HG03280 (cell line): ENCODE measurements around the gene ILDR2.

ENCODE experiments used
- ATAC-seq: cut with Tn5 transposase; IDR thresholded peaks from one replicate; pipeline ENCODE4 v1.9.1; 2021; ENCODE audit warnings: mild to moderate bottlenecking, moderate library complexity; ENCODE audit not compliant: unreplicated experiment

The ILDR2 gene, protein sequence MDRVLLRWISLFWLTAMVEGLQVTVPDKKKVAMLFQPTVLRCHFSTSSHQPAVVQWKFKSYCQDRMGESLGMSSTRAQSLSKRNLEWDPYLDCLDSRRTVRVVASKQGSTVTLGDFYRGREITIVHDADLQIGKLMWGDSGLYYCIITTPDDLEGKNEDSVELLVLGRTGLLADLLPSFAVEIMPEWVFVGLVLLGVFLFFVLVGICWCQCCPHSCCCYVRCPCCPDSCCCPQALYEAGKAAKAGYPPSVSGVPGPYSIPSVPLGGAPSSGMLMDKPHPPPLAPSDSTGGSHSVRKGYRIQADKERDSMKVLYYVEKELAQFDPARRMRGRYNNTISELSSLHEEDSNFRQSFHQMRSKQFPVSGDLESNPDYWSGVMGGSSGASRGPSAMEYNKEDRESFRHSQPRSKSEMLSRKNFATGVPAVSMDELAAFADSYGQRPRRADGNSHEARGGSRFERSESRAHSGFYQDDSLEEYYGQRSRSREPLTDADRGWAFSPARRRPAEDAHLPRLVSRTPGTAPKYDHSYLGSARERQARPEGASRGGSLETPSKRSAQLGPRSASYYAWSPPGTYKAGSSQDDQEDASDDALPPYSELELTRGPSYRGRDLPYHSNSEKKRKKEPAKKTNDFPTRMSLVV

DNA sequence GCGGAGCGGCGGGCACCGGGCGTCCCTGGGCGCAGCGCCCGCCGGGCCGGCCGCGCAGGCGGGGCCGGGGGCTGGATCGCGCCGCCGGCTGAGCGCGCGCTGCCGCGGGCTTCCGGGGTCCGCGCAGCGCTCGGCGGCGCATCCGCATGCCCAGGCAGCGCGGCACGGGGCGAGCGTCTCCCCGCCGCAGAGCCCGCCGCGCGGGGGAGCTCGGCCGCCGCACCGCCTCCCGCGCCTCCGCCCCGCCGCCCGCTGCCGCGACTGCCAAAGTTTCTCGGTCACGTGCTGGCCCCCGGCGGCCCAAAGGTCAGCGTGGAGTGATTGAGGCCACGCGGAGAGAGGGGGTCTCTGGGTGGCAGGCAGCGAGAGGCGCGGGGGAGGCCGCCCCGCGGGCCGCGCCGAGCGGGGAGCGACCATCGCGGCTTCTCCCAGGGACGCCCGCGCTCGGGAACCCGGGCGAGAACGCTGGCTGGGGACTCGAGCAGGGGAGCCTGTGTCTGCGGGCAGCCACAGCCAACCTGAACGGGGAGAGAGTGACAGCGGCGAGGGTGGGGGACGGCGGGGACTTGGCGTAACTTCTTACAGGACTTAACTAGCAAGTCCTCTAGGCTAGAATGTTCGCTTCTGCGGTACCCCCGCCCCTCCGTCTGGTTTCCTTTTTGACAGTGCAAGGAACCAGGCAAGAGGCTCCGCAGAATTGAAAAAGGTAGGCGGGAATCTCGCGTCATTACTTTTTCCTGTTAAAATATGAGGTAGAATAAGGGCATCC is at the start of gene ILDR2:
Gene ILDR2 (minus strand): TSS at position 180 of the 769 bp plus-strand sequence. CDS start 272 bp downstream, outside the sequence.
- peak; percentile 67 for ATAC-seq

DNA sequence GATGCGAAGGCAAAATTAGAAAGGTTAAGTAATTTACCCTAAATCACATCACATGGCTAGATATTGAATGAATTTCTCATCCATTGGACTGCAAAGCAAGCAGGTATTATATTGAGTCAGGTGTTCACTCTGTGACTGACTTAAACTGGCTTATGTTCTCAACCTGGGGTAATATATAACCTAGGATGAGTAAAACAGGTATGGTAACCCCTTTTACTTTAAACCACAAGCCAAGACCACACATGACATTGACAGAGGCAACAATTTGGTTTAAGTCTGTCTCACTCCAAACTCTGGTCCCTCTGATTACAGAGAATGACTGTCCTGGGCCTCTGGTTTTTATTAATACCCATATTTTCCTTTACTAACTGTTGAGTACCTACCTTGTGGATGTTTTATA is 47.0 kb upstream of the ILDR2 start:
- ATAC-seq: no peak

DNA sequence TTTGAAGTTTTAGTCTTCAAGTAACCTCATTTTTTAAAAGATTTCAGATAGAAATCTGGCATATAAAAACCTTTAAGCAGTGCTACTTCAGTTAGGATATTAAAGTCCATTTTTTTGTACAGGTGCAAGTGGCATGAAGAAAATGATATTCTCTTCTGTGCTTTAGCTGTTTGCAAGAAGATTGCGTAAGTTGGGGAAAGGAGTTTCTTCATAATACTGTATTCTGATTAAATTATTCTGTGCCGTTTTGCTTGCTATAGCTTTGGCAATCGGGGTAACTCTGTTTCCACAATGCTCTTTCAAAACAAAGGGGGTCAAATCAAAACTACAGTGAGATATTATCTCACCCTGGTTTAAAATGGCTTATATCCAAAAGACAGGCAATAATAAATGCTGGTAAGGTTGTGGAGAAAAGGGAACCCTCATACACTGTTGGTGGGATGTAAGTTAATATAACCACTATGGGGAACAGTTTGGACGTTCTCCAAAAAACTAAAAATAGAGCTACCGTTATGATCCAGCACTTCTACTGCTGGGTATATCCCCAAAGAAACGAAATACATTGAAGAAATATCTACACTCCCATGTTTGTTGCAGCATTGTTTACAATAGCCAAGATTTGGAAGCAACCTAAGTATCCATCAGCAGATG is 40.9 kb upstream of the ILDR2 start:
- no peak for ATAC-seq

DNA sequence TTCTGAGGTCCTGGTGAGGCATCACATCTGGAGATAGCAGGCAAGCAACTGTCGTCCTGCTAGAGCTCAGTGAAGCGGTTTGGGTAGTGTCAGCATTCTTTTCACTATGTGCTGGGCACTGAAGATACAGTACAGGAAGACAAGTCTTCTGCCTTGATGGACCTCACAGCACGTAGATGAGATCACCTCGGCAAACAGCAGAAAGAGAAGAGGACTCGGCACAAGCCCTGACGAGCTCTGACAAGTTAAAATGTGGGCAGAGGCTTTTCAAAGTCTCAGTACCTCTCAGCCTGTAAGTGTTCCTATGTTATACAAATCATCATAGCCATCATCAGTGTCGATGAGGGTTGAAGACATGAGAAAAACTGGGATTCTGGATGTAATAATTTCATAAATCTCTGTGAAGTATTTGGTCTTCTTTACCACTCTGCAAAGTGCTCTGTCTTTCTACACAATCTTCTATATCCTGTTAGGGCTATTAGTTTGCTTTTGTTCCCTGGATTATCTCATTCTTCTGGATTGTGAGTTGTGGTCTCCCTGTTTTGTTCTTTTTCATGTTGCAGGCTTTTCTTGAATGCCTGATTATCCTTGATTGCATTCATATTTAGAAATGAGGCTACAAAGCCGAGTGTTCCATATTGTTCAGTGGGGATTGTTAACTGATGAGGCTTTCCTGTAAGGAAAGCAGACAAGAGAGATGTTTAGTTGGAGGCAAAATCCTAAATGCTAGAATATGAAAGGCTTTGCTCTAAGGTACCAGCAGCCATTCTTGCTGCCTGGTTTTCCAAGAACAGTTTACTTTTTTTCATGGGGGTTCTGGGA is 38.0 kb upstream of the ILDR2 start:
- ATAC-seq: no peak

DNA sequence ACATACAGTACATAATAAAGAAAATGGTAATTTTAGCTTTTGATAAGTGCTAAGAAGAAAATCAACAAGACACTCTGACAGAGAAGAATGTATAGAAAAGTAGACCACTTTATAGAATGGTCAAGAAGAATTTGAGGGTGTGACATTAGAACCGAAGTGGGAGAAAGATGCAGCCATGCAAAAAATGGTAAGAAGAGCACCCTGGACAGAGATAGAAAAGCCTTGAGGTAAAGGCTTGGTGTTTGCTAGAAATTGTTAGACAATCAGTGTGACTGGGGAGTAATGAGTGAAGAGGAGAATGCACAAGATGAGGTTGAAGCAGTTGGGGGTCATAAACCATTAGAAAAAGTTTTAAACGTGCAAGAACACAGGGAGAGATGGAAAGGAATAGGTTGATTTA is 37.2 kb upstream of the ILDR2 start:
- ATAC-seq: no peak

DNA sequence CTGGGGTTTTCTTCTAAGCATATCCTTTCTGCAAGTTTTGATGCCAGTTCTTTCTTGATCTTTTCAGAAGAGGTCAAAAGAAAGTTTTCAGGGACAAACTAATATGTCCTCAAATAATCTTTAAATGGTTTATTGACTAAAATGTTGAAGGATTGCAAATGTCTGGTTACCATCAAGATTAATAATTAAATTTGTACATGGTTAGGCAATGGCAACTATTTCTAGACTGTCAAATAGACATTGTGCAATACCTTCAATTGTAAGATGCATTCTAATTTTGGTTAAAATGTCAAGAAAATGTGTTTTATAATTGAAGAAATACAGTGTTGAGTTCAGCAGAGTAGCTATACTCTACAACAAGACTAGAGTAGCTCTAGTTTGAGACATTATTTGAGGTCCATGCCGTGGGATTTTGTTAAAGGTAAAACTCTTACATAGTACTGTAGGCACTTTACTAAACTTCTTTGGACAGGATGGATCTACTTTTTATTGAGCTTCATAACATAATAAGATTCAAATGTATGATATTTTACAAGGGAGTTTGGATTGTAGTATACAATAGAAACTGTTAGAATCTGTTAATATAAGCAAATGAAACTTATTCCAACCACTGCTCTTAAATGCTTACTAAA is 36.3 kb upstream of the ILDR2 start:
- ATAC-seq: no peak

DNA sequence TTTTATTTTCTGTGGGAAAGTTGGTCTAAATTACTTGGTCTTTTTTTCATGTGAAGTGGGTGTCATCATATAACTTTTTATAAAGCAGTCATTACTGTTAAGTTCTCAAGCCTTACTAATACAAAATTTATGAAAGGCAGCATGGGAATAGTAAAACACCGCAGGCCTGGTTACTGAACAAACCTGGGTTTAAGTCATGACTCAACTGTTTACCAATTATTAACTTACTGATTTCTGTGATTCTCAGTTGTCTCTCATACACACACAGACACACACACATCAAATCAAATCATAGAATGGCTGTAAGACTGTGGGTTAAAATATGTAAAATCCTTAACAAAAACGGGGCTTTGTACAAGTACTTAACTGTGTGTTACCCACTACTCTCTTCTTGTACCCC is 28.4 kb upstream of the ILDR2 start:
- ATAC-seq: no peak

DNA sequence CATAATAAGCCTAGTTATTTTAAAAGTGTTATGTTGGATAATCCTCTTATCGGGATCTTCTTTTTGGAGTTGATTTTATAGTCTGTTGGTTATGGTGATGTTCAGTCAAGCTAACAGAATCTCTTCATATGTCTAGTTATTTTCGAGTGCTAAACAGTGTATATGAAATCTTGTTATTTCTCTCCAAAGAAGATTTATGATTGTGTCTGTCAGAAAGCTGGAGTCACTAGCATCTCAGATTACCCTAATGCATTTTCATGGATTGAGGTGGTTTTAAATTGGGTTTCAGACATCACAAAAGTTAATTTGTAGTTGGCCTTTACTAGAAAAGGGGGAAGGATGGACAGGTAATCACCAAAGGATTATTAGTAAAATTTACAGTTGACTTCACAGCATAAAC is 27.0 kb upstream of the ILDR2 start:
- ATAC-seq: no peak

DNA sequence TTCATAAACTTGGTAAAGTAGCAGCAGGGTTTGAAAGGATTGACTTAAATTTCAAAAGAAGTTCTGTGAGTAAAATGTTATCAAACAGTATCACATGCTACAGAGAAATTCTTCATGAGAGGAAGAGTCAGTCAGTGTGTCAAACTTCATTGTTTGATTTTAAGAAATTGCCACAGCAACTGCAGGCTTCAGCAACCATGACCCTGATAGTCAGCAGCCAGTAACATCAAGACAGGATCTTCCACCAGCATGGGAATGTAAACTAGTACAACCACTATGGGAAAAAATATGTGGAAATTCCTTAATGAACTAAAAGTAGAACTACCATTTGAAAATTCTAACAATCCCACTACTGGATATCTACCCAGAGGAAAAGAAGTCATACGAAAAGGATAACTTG is 25.2 kb upstream of the ILDR2 start:
- ATAC-seq: no peak

DNA sequence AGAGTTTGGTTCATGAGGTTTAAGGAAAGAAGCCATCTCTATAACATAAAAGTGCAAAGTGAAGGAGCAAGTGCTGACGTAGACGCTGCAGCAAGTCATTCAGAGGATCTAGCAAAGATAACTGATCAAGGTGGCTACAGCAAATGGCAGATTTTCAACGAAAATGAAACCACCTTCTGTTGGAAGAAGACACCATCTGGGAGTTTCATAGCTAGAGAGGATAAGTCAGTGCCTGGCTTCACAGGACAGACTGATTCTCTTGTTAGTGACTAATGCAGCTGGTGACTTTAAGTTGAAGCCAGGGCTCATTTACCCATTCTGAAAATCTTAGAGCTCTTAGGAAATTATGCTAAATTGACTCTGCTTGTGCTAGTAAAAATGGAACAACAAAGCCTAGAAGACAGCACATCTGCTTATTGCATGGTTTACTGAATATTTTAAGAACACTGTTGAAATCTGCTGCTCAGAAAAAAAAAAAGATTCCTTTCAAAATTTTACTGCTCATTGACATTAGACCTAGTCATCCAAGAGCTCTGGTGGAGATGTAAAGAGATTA is 24.2 kb upstream of the ILDR2 start:
- peak; percentile 83 for ATAC-seq

DNA sequence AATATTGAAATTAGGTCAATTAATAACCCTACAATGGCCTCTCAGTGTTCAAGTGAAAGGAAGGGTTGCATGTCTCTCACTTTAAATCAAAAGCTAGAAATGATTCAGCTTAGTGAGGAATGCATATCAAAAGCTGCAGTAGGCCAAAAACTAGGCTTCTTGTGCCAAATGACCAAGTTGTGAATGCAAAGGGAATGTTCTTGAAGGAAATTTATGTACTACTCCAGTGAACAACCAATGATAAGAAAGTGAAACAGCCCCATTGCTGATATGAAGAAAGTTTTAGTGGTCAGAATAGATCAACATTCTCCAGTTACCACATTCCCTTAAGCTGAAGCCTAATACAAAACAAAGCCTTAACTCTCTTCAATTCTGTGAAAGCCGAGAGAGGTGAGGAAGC is 23.7 kb upstream of the ILDR2 start:
- ATAC-seq: peak; percentile 38

DNA sequence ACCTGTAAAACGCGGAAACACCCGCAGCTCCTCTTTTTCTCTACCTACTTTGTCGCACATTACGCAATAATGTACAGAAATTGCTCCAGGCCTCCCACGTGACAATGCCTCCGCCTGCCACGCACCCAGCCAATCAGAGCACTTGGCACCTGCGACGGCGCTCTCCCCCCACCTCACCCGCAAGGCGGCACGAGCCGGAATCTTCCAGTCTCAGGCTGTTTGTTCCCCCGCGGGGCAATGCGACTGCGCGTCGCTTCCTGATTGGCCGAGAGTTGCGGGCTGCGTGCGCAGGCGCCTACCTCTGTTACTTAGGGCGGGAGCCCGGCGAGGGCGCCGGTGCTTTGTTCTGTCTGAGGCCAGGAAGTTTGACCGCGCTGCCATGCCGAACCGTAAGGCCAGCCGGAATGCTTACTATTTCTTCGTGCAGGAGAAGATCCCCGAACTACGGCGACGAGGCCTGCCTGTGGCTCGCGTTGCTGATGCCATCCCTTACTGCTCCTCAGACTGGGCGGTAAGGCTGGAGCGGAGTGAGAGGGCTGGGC is 13.7 kb upstream of the ILDR2 start, which contains the start of gene MAEL:
Gene MAEL (plus strand): TSS at position 307 of the 542 bp plus-strand sequence. CDS start 73 bp downstream, at position 380.
- ATAC-seq: no peak

DNA sequence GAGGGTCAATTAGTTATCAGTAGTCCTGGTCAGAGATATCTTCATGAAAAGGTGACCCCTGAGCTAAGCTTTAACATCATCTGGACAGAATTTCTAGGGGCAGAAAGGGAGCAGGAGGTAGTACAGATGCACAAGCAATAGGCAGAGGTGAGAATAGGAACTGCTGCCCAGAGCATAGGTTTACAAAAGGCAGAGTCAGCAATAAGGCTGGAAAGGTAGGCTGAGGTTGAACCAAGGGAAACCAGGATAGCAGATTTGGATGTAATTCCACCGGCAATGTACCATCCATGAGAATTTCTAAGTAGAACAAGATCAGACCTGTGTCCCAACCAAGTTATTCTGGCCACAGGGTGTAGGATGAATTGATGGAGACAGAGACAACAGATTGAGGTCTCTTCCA is 6.2 kb upstream of the ILDR2 start:
- ATAC-seq: no peak

DNA sequence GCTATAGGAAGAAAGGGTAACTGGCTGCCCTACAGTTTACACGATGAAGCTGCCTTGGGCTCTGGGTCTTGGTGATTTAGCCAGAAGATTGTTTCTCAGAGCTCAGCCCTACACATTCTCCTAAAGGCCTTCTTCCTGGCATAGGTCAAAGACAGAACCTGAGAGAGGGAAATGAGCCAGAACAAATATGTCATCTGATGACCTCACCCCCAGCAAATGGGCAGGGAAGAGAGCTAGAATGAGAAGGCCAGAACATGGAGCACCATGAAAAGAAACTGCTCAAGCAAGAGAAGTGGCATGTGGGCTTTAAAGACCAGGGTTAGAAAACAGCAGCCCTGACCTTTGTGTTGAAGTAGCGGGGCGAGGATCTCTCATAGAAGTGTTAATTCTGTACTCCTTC is 5.5 kb upstream of the ILDR2 start:
- ATAC-seq: no peak

DNA sequence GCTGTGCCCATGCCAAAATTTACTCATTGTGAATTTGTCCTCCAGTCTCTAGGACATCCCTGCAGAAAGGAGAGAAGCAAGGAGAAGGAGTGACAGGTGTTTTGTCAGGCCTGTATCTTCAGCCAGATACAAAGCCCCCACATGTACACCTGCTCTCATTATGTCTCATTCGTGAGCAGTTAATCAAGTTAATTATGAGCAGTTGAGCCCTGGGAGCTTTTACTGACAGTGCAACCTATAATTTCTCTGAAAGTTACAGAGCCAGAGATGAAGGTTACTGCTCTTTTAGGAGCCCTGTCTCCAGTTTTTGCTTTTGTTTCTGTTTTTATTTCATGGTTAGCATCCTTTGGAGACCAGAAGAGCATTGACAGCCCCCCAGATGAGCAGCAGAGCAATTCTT is 5.0 kb upstream of the ILDR2 start:
- no peak for ATAC-seq

DNA sequence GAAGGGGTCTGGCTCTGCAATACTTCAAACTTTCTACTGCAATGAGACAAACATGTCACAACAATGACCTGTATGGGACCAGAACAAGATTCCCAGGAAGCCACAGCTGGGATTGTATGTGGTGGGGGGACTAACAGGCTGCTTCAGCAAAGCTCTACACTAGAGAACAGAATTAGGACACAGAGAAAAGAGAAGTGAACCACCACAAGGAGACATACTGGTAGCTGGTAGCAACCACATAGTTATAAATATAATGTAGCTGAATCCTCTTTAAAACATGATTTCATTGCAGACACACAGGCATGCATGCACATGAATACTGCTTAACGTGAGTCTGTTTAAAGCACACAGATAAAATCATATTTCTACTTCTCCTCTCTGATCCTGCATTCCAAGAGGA is 3.5 kb upstream of the ILDR2 start:
- ATAC-seq: peak; percentile 42

DNA sequence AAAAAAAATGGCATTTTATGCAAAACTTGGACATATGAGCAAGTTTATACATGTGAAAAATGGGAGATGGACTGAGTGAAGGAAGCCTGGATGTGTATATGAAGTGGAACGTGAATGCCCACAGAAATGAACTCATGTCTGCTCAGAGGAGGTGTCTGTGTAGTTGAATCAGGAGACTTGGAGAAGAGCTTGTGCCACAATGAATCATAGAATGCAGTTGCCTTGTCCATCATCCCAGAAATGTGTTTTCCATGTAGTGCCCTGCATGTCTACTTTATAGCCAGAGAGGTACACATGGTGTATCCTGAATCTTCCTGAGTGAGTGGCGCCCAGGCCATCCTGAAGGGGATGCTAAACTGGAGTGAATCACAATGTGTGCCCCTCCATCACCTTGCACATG is 2.6 kb upstream of the ILDR2 start:
- ATAC-seq: no peak

DNA sequence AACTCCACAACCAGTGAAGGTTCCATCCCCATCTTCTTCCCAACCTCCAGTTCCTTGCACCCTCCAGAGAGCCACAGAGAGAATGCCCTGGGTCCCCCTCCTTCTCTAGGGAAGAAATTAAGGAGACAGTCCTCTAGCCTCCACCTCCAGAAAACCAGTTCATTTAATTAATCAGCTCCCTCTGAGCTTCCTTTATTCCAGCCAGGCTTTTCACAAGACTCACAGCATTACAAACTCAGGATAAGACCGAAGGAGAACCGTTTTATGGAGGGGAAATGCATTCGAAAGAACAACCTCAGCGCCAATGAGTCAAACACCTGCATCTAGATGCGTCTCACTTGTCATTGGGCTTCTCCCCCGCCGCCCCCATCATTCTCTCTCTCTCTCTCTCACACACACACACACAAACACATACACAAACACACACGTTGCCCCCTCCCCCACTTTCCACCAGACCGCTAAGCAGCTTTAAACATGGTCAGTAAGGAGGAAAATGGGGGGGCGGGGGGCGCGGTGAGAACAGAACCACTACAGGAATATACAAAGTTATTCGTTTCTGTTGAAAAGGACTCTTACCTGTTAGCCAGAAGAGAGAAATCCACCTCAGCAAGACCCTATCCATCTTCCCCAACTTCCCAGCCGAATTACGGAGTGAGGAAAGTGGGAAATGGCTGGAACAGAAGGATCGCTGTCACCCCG is 544 bp downstream of the ILDR2 start:
- no peak for ATAC-seq

DNA sequence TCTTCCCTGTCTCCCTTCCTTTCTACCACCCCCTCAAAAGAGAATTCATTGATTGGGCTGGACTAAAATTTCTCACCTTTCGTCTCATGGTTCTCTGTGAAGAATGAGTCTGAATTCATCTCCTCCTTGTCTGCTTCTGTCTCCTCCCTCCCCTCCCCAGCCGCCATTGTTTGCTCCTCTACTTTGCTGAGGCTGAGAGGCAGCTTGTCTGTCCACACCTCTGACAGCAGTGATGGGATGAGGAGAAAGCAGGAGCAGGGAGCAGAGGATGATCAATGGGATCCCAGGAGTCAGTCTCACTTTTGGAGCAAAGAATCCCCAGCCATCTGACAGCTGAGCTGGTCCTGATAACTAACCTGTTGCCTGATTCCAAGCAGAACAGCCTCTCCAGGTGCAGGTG is 2.5 kb downstream of the ILDR2 start:
- no peak for ATAC-seq
